GM23338 (cell line): ENCODE data around the gene ANKRD7. TPM values are rescaled to one million over a fixed set of nuclear protein-coding genes. Genes with fewer than 3 reads are reported as not detected.

Experiments used
- CREB1 ChIP-seq: fragments of 250-450 bp; sonication (Bioruptor Pico); IDR thresholded peaks from 2 replicates; pipeline ENCODE4 v1.5.0; 2020; ENCODE audit warnings: low read depth, mild to moderate bottlenecking, moderate library complexity
- CTCF ChIP-seq, 2 experiments: fragments of 200-600 bp in 1 of 2; sonication (generic) in 1 of 2; conservative IDR thresholded peaks; 2 replicates each; pipeline versions ENCODE4 v1.5.1 to v1.6.1; 2016 to 2017; ENCODE audit warnings: antibody characterized with exemption in 2 of 2, low read depth in 2 of 2, mild to moderate bottlenecking in 2 of 2, moderate library complexity in 1 of 2
- JUNB ChIP-seq: IDR thresholded peaks from one replicate; pipeline ENCODE4 v1.6.1; 2016; ENCODE audit warnings: antibody characterized with exemption; ENCODE audit not compliant: unreplicated experiment
- NANOG ChIP-seq: IDR thresholded peaks from 2 replicates; pipeline ENCODE4 v1.6.1; 2016; ENCODE audit warnings: antibody characterized with exemption, borderline replicate concordance
- POLR2AphosphoS5 ChIP-seq: IDR thresholded peaks from 2 replicates; pipeline ENCODE4 v1.6.1; 2016; ENCODE audit warnings: antibody characterized with exemption, low read depth
- REST ChIP-seq: IDR thresholded peaks from one replicate; pipeline ENCODE4 v1.6.1; 2018; ENCODE audit warnings: antibody characterized with exemption; ENCODE audit not compliant: unreplicated experiment
- ZNF331 ChIP-seq: fragments of 250-450 bp; sonication (Bioruptor Pico); IDR thresholded peaks from 2 replicates; pipeline ENCODE4 v1.5.0; 2020; ENCODE audit warnings: low read depth, mild to moderate bottlenecking, moderate library complexity
- ZNF462 ChIP-seq: fragments of 250-450 bp; sonication (Bioruptor Pico); IDR thresholded peaks from 2 replicates; pipeline ENCODE4 v1.5.0; 2020; ENCODE audit warnings: mild to moderate bottlenecking, moderate library complexity
- polyA plus RNA-seq: library from polyadenylated mRNA; unstranded; fragments of >200 nt; fragmentation: Nextera tagmentation; extraction: Ambion mirVana; gene quantifications from 2 replicates; pipeline ENCODE4 v1.2.1, GENCODE V29; 2016
- total RNA-seq: library from RNA; depleted of rRNA; stranded (reverse); fragments of >200 nt; shearing (Covaris generic); gene quantifications from 2 replicates; pipeline ENCODE4 v1.2.3, GENCODE V29; 2014

The ANKRD7 gene
- total and polyA plus RNA-seq, 2 experiments from 2014 or later: 1.6 to 2.1 TPM

GRCh38 chr7:118252087-118252486, 27.6 kb downstream of the ANKRD7 start (continued):
- no peak for TF ChIP-seq ZNF462 (CRISPR knock-in tag)
- no peak for TF ChIP-seq JUNB
- TF ChIP-seq POLR2AphosphoS5: no peak
- no peak for TF ChIP-seq NANOG
- no peak for TF ChIP-seq ZNF331 (CRISPR knock-in tag)
- no peak for TF ChIP-seq REST
- TF ChIP-seq CTCF (conservative IDR thresholded peaks at IDR 0.05; ENCODE audit: low read depth in 2 of 2): no peak
- TF ChIP-seq CREB1 (CRISPR knock-in tag): no peak
